ENCODE results near the gene SYCP2L. TPM values are rescaled to one million over a fixed set of nuclear protein-coding genes. Genes with fewer than 3 reads are reported as not detected.
"Not testable (repeated sequence)": the region's sequence is repeated elsewhere in the genome, so short reads cannot be mapped to it uniquely, and the experiment has no call there.

Gene SYCP2L
- total RNA-seq, 2 donors from 2014 or later: 0.46 to 3.7 TPM

- no peak for TF ChIP-seq CTCF (IDR thresholded peaks at IDR 0.05)
These were observed 94.6 kb downstream of the SYCP2L start for GRCh38 chr6:10981409-10981808.

GRCh38 chr6:10984959-10985358, 98.1 kb downstream of the SYCP2L start:
- 91% methylated on average over 2 of the region's 2 CpGs for WGBS
- H3K36me3 ChIP-seq; intact Hi-C loops (cut with DNase I): not testable (repeated sequence)

More at GRCh38 chr6:10981409-10981808, 94.6 kb downstream of the SYCP2L start:
- H3K4me3 ChIP-seq: no peak overlapping the region
- intact Hi-C loops (cut with DNase I): no loop called here
- no peaks in the 10 kb centered on the region for H3K36me3 ChIP-seq
- no peaks in the 10 kb centered on the region for H3K27me3 ChIP-seq (replicated peaks; ENCODE audit: insufficient read depth)
- H3K9me3 ChIP-seq: no peaks in the 10 kb centered on the region
- 96% methylated on average over 1 of the region's 1 CpG for WGBS
- H3K27ac ChIP-seq: no peak overlapping the region
- no peaks in the 10 kb centered on the region for H3K4me1 ChIP-seq (replicated peaks)
- DNase-seq (ENCODE audit: low spot score): no peak

GRCh38 chr6:10989587-10989986, 102.7 kb downstream of the SYCP2L start:
- 91% methylated on average over 15 of the region's 15 CpGs for WGBS
- Histone ChIP-seq H3K4me1 (replicated peaks) (no peaks in the 10 kb centered on the region), H3K36me3 (no peaks in the 10 kb centered on the region), H3K9me3 (no peaks in the 10 kb centered on the region), H3K27me3 (replicated peaks; ENCODE audit: insufficient read depth) (no peaks in the 10 kb centered on the region), H3K4me3 (no peak overlapping the region), H3K27ac (no peak overlapping the region)
- intact Hi-C loops (cut with DNase I): no loop called here
- no peak for DNase-seq (ENCODE audit: low spot score)
- no peak for TF ChIP-seq POLR2AphosphoS5 (IDR thresholded peaks at IDR 0.05)
- no peak for TF ChIP-seq CTCF (IDR thresholded peaks at IDR 0.05)
- TF ChIP-seq POLR2A (IDR thresholded peaks at IDR 0.05): no peak

More at GRCh38 chr6:10984959-10985358, 98.1 kb downstream of the SYCP2L start:
- not testable (repeated sequence) for H3K4me1 ChIP-seq (replicated peaks); DNase-seq (ENCODE audit: low spot score); H3K27ac ChIP-seq; H3K9me3 ChIP-seq; H3K4me3 ChIP-seq; H3K27me3 ChIP-seq (replicated peaks; ENCODE audit: insufficient read depth)

GRCh38 chr6:10991115-10991514, 104.3 kb downstream of the SYCP2L start:
- H3K27me3 ChIP-seq (replicated peaks; ENCODE audit: insufficient read depth): no peaks in the 10 kb centered on the region
- DNase-seq (ENCODE audit: low spot score): no peak
- intact Hi-C loops (cut with DNase I): no loop called here
- no peak overlapping the region for H3K27ac ChIP-seq
- no peaks in the 10 kb centered on the region for H3K4me1 ChIP-seq (replicated peaks)
- no peaks in the 10 kb centered on the region for H3K36me3 ChIP-seq
- H3K4me3 ChIP-seq: no peak overlapping the region
- TF ChIP-seq POLR2A (IDR thresholded peaks at IDR 0.05) (no peak), CTCF (IDR thresholded peaks at IDR 0.05) (no peak), POLR2AphosphoS5 (IDR thresholded peaks at IDR 0.05) (no peak)
- no peaks in the 10 kb centered on the region for H3K9me3 ChIP-seq
- WGBS: 39% methylated on average over 2 of the region's 2 CpGs

GRCh38 chr6:10993896-10994295, 107.0 kb downstream of the SYCP2L start:
- H3K27ac ChIP-seq: no peak overlapping the region
- no peak for TF ChIP-seq CTCF (IDR thresholded peaks at IDR 0.05)
- no peak for TF ChIP-seq POLR2AphosphoS5 (IDR thresholded peaks at IDR 0.05)
- no peak for TF ChIP-seq POLR2A (IDR thresholded peaks at IDR 0.05)

More at GRCh38 chr6:10993896-10994295, 107.0 kb downstream of the SYCP2L start:
- Histone ChIP-seq H3K9me3 (no peaks in the 10 kb centered on the region), H3K4me1 (replicated peaks) (no peaks in the 10 kb centered on the region), H3K36me3 (no peaks in the 10 kb centered on the region), H3K4me3 (no peak overlapping the region), H3K27me3 (replicated peaks; ENCODE audit: insufficient read depth) (no peaks in the 10 kb centered on the region)
- 96% methylated on average over 8 of the region's 8 CpGs for WGBS
- DNase-seq (ENCODE audit: low spot score): no peak
- intact Hi-C loops (cut with DNase I): no loop called here
